Myocyte (in vitro differentiated cells): Measurements from ENCODE around the gene CHTF18. TPM values are rescaled to one million over a fixed set of nuclear protein-coding genes. Genes with fewer than 3 reads are reported as not detected.
"Not testable (repeated sequence)": the region's sequence is repeated elsewhere in the genome, so short reads cannot be mapped to it uniquely, and the experiment has no call there.

Source experiments
- DNase-seq: peaks from one replicate; pipeline ENCODE4 v3.0.0-alpha.2; 2012; ENCODE audit warnings: low read depth
- total RNA-seq: library from RNA; depleted of rRNA; stranded (reverse); fragments of >200 nt; gene quantifications from 2 replicates; pipeline ENCODE4 v1.2.3, GENCODE V29; 2014

CHTF18 gene
- total RNA-seq, 1 donor from 2014 or later: 10.0 TPM

DNA sequence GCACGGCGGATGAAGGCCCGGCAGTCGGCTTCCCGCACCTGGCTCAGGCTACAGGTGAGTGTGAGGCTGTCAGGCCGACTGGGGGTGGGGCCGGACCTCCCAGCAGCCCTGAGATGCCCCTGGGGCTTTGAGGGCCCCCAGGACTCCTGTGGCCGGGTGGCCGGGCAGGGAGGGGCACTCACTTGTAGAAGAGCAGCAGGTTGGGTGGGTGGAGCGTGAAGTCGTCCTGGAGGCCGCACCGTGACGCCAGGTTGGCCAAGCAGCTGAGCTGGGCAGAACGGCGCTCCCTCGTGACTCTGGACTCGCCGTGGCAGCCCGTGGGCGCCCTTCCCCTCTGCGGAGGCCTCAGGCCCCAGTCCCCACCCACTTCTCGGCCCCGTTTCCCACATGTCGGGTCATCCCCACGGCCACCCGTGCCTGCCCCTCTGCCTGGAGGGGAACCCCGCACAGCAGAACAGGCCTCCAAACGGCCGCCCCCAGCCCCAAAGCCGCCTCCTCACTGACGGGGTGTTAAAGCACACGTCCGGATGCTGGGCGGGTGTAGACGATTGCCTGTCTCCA lies 13.1 kb upstream of the CHTF18 start:
- DNase-seq: no peak

DNA sequence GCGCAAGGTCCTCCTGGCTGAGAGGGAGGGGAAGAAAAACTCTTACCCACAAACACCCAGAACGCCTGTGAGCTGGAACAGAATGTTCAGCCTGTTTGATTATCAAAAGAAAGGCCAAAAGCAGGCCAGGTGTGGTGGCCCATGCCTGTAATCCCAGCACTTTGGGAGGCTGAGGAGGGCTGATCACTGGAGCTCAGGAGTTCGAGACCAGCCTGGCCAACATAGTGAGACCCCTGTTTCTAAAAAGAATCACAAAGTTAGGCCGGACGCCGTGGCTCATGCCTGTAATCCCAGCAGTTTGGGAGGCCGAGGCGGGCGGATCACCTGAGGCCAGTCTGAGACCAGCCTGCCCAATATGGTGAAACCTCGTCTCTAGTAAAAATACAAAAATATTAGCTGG lies 12.1 kb upstream of the CHTF18 start:
- DNase-seq: not testable (repeated sequence)

DNA sequence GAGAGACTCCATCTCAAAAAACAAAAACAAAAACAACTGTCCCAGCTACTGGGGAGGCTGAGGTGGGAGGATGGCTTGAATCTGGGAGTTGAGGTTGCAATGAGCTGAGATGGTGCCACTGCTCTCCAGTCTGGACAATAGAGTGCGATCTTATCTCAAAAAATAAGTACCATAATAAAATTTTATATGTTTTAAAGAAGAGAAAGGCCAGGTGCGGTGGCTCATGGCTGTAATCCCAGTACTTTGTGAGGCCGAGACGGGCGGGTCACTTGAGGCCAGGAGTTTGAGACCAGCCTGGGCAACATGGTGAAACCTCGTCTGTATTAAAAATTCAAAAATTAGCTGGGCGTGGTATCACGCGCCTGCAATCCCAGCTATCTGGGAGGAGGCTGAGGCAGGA lies 11.6 kb upstream of the CHTF18 start:
- no peak for DNase-seq

GRCh38 chr16:777826-778225 lies 10.6 kb upstream of the CHTF18 start:
- no peak for DNase-seq

- DNase-seq: peak; percentile 37
Measured at GRCh38 chr16:778447-778846, 10.0 kb upstream of the CHTF18 start.

DNA sequence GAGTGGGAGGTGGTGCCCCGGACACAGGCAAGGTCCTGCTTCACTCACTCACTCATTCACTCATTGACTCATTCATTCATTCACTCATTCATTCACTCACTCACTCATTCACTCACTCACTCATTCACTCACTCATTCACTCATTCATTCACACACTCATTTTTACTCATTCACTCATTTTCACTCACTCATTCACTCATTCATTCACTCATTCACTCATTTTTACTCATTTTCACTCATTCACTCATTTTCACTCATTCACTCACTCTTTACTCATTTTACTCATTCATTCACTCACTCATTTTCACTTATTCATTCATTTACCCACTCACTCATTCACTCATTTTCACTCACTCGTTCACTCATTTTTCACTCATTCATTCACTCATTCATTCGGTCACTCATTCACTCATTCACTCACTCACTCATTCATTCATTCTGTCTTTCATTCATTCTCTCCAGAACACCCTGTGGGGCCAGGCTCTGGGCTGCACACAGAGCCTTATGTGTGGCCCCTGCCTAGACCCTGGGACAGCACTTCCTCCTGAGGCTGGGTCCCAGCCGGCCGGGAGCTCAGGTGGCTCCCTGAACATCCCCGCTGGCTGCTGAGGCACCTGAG lies 9.4 kb upstream of the CHTF18 start:
- DNase-seq: no peak

GRCh38 chr16:779561-779960 lies 8.9 kb upstream of the CHTF18 start:
- DNase-seq: no peak

DNA sequence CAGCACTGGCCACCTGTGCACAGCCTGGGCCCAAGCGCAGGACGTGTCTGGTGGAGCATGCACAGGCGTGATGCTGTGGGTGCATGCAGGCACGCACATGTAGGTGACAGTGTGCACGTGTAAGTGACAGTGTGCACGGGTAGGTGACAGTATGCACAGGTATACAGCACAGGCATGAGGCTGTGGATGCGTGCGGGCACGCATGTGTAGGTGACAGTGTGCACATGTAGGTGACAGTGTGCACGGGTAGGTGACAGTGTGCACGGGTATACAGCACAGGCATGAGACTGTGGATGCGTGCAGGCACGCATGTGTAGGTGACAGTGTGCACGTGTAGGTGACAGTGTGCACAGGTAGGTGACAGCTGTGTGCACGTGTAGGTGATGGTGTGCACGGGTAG lies 8.1 kb upstream of the CHTF18 start:
- DNase-seq: no peak

DNA sequence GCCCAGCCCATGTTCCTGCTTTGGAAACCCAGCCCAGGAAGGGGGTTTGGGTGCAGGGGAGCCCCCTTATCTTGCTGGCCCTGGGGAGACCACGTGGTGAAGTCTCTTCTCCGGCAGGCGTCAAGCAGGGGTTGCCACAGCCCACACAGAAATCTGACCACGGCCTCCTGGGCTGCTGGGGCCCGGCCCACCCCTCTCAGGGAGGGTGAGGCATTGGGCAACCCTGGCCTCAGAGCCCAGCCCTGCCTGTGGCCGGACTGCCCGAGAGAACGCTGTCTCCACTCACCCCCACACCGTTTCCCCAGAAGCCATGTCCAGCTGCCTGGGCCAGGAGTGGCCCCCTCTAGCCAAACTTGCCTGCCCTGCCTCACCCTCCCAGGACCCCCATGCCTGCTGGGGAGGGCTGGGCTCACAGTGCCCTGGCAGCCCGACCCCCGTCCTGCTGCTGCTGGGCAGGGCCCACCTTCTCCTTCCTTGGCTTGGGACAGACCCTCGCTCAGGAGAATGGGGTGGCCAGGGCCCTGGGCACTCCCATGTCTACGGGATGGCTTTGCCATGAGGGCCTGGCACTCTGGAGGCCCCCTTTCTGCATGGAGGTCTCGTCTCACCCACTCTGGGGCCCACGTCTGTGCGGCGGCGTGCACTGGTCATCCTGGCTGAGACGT lies 6.9 kb upstream of the CHTF18 start:
- DNase-seq: peak; percentile 35

- peak; percentile 62 for DNase-seq
Measured at GRCh38 chr16:782258-782657, 6.2 kb upstream of the CHTF18 start.

DNA sequence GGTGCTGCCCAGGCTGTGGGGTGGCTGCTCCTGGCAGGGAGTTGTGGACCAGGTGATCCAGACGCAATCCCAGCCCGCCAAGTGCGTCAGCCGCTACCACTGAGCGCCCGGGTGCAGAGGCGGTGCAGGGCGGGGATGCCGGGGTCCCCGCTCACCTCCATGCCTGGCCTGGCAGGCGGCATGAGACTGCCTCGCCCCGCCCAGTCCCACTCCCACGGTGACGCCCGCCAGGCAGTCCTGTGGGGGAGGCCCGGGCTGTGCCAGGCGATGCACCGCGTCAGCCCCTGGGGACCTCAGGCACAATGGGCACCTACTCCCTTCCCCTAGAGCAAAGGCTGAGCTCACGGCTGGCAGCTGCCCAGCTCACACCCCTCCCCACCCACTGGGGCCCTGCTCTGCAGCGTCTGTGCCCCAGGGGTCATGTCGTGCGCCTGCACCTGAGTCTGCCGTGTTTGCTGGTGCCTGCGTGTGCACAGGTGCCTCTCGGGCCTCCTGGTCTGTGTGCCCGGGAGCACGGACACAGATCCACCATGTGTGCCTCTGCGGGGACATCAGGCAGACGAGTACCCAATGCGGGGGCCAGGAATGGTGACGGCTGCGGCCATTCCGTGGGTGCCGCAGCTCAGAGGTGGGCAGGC lies 5.5 kb upstream of the CHTF18 start:
- DNase-seq: no peak

GRCh38 chr16:783404-784161 lies 4.8 kb upstream of the CHTF18 start:
- DNase-seq: peak; percentile 72

DNA sequence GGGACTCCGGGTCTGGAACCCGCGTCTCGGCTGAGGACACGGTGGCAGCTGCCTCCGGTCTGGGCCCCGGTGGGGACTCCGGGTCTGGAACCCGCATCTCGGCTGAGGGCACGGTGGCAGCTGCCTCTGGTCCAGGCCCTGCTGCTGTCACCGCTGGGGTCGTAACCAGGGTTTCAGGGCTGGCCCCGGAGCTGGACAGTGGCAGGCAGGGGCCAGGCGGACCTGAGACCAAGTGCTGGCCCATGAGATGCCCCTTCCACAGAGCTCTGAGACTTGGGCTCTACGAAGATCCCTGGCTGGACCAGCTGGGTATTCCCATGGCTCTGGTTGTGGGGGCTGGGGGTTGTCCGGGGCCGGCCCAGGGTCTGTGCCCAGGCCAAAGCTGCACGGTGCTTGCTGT lies 4.0 kb upstream of the CHTF18 start:
- no peak for DNase-seq

DNA sequence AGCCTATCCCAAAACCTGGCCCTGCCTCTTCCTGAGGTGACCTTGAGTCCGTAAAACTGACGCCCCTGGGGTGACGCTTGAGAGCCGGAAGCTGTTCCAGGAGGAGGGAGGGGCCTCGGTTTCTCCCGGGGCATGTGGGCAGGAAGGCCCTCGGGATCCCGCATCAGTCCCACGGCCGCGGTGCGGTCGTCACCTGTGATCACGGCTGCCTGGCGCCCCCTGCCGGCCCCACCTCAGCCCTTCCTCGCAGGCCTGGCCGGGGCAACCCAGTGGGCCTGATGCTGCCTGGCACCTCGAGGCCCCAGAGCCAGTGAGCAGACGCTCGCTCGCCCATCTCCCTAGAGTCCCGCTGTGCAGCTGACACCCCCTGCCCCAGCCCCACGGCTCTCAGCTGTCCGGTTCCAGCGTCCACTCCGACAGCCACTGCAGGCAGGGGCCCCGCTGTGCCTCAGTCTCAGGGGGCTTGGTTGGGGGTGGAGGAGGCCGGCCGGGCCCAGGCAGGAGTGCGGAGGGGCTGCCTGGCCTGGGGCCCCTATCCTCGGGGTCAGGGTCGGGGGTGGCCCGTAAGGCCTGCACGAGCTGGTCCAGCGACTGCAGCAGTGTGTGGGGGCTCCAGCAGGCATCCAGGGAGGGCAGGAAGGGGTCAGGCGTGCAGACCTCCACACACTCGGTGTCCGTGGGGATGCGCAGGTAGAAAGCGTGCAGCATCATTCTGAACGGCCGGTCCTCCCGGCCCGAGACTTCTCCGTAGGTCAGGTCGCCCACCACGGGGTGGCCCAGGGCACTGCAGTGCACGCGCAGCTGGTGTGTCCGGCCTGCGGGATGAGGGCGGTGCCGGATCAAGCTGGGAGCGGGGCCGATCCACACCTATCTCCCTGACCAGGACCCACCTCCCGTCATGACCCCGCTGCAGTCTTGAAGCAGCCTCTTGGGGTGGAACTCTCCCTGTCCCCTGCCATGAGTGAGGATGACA lies 2.6 kb upstream of the CHTF18 start:
- DNase-seq: peak; percentile 32

- DNase-seq: no peak
Measured at GRCh38 chr16:787321-787966, 976 bp upstream of the CHTF18 start.

DNA sequence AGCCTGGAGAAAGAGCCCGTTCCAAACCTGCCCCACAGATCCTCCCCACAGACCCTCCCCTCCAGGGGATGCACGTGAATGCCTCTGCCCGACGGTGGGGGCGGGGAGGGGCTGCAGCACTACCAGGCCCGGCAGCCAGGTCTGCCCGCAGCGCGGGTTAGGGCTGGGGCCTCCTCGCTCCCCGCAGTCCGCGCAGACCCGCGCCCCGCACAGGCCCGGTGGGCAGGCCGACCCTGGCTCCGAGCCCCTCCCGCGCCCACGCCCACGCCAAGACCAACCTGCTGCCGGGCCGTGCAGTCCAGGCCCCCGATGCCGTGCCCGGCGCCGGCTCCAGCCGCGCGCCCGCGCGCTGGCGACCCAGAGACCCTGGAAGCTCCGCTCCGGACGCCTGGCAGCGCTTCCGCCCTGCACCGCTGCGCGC lies 432 bp upstream of the CHTF18 start, which contains the start of gene RPUSD1:
TSS of gene RPUSD1 (minus strand) at position 404 of the 421 bp plus-strand sequence. CDS start 644 bp downstream, outside the sequence.
- no peak for DNase-seq

- no peak for DNase-seq
Measured at GRCh38 chr16:789191-789850, 901 bp downstream of the CHTF18 start.

DNA sequence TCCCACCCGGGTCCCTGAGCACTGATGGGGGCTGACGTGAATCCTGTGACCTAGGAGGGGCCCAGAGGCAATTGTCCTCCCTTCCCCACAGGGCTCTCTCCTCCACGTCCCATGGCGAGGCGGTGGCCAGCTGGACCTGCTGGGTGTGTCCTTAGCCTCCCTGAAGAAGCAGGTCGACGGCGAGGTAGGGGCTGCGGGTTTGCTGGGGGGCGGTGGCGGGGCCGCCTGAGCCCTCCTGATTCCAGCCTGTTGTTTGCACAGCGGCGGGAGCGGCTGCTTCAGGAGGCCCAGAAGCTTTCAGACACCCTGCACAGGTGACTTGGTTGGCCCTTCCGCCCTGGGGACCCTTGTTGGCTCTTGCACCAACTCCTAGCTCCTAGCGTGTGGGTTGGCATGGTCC lies 1.7 kb downstream of the CHTF18 start:
- DNase-seq: no peak

- DNase-seq: no peak
Measured at GRCh38 chr16:791131-791530, 2.7 kb downstream of the CHTF18 start.
